ENCODE results near the gene CNDP1.

CNDP1 gene

DNA sequence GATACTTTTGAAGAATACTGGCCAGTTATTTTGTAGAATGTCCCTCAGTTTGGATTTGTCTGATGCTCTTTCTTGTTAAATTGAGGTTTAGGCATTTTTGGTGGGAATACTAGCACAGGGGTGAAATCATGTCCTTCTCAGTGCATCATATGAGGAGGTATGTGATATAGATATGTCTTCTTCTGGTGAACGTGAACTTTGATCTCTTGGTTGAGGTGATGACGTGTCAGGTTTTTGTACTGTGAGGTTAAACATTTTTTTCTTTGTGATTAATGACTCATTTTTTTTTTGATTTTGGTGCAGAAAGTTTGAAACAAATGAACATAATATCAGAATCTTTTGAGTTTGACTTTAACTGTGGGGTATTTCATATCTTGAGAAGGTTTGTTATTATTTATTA lies 74.4 kb downstream of the CNDP1 start:
- Histone ChIP-seq H3K27me3 (replicated peaks; ENCODE audit: insufficient read depth, low read length) (no peaks in the 10 kb centered on the region), H3K9me2 (replicated peaks; ENCODE audit: insufficient read depth, low read length) (no peaks in the 10 kb centered on the region), H3K27ac (ENCODE audit: low read length) (no peak overlapping the region), H4K20me1 (ENCODE audit: insufficient read depth, low read length) (no peaks in the 10 kb centered on the region), H3K9ac (ENCODE audit: low read length) (no peak overlapping the region), H3K4me3 (ENCODE audit: low read length) (no peak overlapping the region), H3K4me1 (ENCODE audit: low read length) (peaks cover 19% of the 10 kb centered on the region), H3K4me2 (ENCODE audit: low read depth, low read length) (no peak overlapping the region), H3F3A (ENCODE audit: insufficient read depth, low read length) (no peaks in the 10 kb centered on the region), H3K36me3 (replicated peaks; ENCODE audit: insufficient read depth, low read length) (no peaks in the 10 kb centered on the region), H3K79me2 (ENCODE audit: low read length) (peaks cover 63% of the 10 kb centered on the region), H2AFZ (ENCODE audit: low read length) (no peak overlapping the region), H3K9me3 (replicated peaks; ENCODE audit: insufficient read depth, low read length) (no peaks in the 10 kb centered on the region)
- DNase-seq, result no peak
- TF ChIP-seq CTCF (IDR thresholded peaks at IDR 0.05; ENCODE audit: low read length) (no peak), EZH2phosphoT487 (IDR thresholded peaks at IDR 0.05; ENCODE audit: low read length) (no peak), EZH2 (optimal IDR thresholded peaks at IDR 0.05; ENCODE audit: low read depth, low read length) (no peak)

GRCh38 chr18:74609535-74609934 lies 75.2 kb downstream of the CNDP1 start:
- TF ChIP-seq EZH2 (optimal IDR thresholded peaks at IDR 0.05; ENCODE audit: low read depth, low read length), result no peak
- TF ChIP-seq EZH2phosphoT487 (IDR thresholded peaks at IDR 0.05; ENCODE audit: low read length), result no peak
- TF ChIP-seq CTCF (IDR thresholded peaks at IDR 0.05; ENCODE audit: low read length), result no peak
- no peak for DNase-seq
- H3K79me2 ChIP-seq (ENCODE audit: low read length), result peaks cover 63% of the 10 kb centered on the region

DNA sequence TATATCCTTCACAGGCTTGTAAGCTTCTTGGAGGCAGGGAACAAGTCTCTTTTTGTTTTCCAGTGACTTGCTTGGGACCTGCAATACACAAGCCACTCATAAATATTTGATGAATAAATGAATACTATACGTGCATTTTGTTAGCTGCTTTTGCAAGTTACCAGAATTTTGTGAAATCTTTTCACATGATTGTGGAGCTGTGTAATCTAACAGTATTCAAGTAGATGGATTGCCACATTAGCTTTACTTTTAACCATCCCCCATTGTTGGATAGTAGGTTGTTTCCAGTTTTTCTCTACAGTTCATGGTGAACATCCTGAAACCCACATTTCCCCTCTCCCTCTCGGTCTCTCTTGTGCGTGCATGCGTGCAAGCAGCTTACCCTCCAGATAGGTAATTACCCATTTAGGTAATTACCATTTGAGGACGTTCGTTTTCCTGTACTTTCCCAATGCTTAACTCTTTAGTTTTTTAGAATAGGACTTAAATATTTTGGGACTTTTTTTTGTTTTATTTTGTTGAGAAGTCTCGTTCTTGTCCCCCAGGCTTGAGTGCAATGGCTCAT lies 75.8 kb downstream of the CNDP1 start:
- DNase-seq, result no peak
- no peaks in the 10 kb centered on the region for H4K20me1 ChIP-seq (ENCODE audit: insufficient read depth, low read length)
- no peaks in the 10 kb centered on the region for H3K36me3 ChIP-seq (replicated peaks; ENCODE audit: insufficient read depth, low read length)
- H3K79me2 ChIP-seq (ENCODE audit: low read length), result peaks cover 67% of the 10 kb centered on the region
- H3K27me3 ChIP-seq (replicated peaks; ENCODE audit: insufficient read depth, low read length), result no peaks in the 10 kb centered on the region
- peaks cover 7% of the 10 kb centered on the region for H3K4me1 ChIP-seq (ENCODE audit: low read length)
- H3K9ac ChIP-seq (ENCODE audit: low read length), result no peak overlapping the region
- no peaks in the 10 kb centered on the region for H3F3A ChIP-seq (ENCODE audit: insufficient read depth, low read length)
- no peaks in the 10 kb centered on the region for H3K9me2 ChIP-seq (replicated peaks; ENCODE audit: insufficient read depth, low read length)
- H3K4me3 ChIP-seq (ENCODE audit: low read length), result no peak overlapping the region
- TF ChIP-seq EZH2 (optimal IDR thresholded peaks at IDR 0.05; ENCODE audit: low read depth, low read length) (no peak), EZH2phosphoT487 (IDR thresholded peaks at IDR 0.05; ENCODE audit: low read length) (no peak), CTCF (IDR thresholded peaks at IDR 0.05; ENCODE audit: low read length) (no peak)
- no peak overlapping the region for H2AFZ ChIP-seq (ENCODE audit: low read length)
- H3K27ac ChIP-seq (ENCODE audit: low read length), result no peak overlapping the region
- H3K9me3 ChIP-seq (replicated peaks; ENCODE audit: insufficient read depth, low read length), result no peaks in the 10 kb centered on the region
- no peak overlapping the region for H3K4me2 ChIP-seq (ENCODE audit: low read depth, low read length)

More at GRCh38 chr18:74609535-74609934, 75.2 kb downstream of the CNDP1 start:
- Histone ChIP-seq H2AFZ (ENCODE audit: low read length) (no peak overlapping the region), H3K4me1 (ENCODE audit: low read length) (peaks cover 11% of the 10 kb centered on the region), H3K27ac (ENCODE audit: low read length) (no peak overlapping the region), H4K20me1 (ENCODE audit: insufficient read depth, low read length) (no peaks in the 10 kb centered on the region), H3K36me3 (replicated peaks; ENCODE audit: insufficient read depth, low read length) (no peaks in the 10 kb centered on the region), H3F3A (ENCODE audit: insufficient read depth, low read length) (no peaks in the 10 kb centered on the region), H3K4me2 (ENCODE audit: low read depth, low read length) (no peak overlapping the region), H3K4me3 (ENCODE audit: low read length) (no peak overlapping the region), H3K9me2 (replicated peaks; ENCODE audit: insufficient read depth, low read length) (no peaks in the 10 kb centered on the region), H3K27me3 (replicated peaks; ENCODE audit: insufficient read depth, low read length) (no peaks in the 10 kb centered on the region), H3K9ac (ENCODE audit: low read length) (no peak overlapping the region), H3K9me3 (replicated peaks; ENCODE audit: insufficient read depth, low read length) (no peaks in the 10 kb centered on the region)
